Tibial artery (tissue), 4 donors: ENCODE data around the gene SCAMP4.

Source experiments
- DNase-seq, 2 donors: peaks; one replicate each; pipeline ENCODE4 v3.0.0-alpha.2; 2019
- H3K27ac ChIP-seq, 2 donors: fragments of 200-600 bp; sonication (generic) in 1 of 2; 1 replicate in 1 of 2; 2 replicates in 1 of 2; pipeline ENCODE4 v1.5.1; 2018 to 2019; ENCODE audit warnings: mild to moderate bottlenecking in 1 of 2
- H3K27me3 ChIP-seq, 2 donors: fragments of 200-600 bp; sonication (generic) in 1 of 2; one replicate each; pipeline versions ENCODE4 v1.5.1 to v1.6.0; 2016 to 2019
- H3K36me3 ChIP-seq, 3 donors: fragments of 200-600 bp; sonication (generic) in 2 of 3; one replicate each; pipeline ENCODE4 v1.5.1; 2016 to 2019; ENCODE audit warnings: mild to moderate bottlenecking in 2 of 3
- H3K4me1 ChIP-seq, 4 donors: fragments of 200-600 bp; sonication (generic) in 2 of 4; 1 replicate in 3 of 4; 2 replicates in 1 of 4; pipeline ENCODE4 v1.5.1; 2016 to 2019
- H3K4me3 ChIP-seq, 2 donors: fragments of 200-600 bp; sonication (generic) in 1 of 2; 1 replicate in 1 of 2; 2 replicates in 1 of 2; pipeline ENCODE4 v1.5.1; 2018 to 2019; ENCODE audit warnings: mild to moderate bottlenecking in 2 of 2
- H3K9me3 ChIP-seq, 3 donors: fragments of 200-600 bp; sonication (generic) in 1 of 3; one replicate each; pipeline ENCODE4 v1.5.1; 2016 to 2019
- intact Hi-C: fragments of 100-400 bp; cut with DNase I; formaldehyde crosslinking; loops from one replicate; pipeline ENCODE4 v1.15.0; 2023; ENCODE audit warnings: low total_unique reads
- TF ChIP-seq, protein P1 (sequence below), 2 experiments: fragments of 200-600 bp in 1 of 2; fragments of 450-650 bp in 1 of 2; IDR thresholded peaks; one replicate each; pipeline ENCODE4 v1.5.1; 2017 to 2019; ENCODE audit warnings: antibody characterized with exemption in 2 of 2, mild to moderate bottlenecking in 1 of 2, moderate library complexity in 1 of 2

SCAMP4 gene

GRCh38 chr19:1920644-1921043 lies 15.4 kb downstream of the SCAMP4 start:
- TF ChIP-seq, protein P1, sequence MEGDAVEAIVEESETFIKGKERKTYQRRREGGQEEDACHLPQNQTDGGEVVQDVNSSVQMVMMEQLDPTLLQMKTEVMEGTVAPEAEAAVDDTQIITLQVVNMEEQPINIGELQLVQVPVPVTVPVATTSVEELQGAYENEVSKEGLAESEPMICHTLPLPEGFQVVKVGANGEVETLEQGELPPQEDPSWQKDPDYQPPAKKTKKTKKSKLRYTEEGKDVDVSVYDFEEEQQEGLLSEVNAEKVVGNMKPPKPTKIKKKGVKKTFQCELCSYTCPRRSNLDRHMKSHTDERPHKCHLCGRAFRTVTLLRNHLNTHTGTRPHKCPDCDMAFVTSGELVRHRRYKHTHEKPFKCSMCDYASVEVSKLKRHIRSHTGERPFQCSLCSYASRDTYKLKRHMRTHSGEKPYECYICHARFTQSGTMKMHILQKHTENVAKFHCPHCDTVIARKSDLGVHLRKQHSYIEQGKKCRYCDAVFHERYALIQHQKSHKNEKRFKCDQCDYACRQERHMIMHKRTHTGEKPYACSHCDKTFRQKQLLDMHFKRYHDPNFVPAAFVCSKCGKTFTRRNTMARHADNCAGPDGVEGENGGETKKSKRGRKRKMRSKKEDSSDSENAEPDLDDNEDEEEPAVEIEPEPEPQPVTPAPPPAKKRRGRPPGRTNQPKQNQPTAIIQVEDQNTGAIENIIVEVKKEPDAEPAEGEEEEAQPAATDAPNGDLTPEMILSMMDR (IDR thresholded peaks at IDR 0.05), result no peak
- DNase-seq, result no peak
- Histone ChIP-seq H3K27ac (no peak overlapping the region), H3K4me3 (no peak overlapping the region), H3K4me1 (no peaks in the 10 kb centered on the region), H3K9me3 (no peaks in the 10 kb centered on the region), H3K36me3 (peaks cover 49 to 93% (median 66%) of the 10 kb centered on the region in 3 donors), H3K27me3 (no peaks in the 10 kb centered on the region)
- intact Hi-C loops, result no loop called here

DNA sequence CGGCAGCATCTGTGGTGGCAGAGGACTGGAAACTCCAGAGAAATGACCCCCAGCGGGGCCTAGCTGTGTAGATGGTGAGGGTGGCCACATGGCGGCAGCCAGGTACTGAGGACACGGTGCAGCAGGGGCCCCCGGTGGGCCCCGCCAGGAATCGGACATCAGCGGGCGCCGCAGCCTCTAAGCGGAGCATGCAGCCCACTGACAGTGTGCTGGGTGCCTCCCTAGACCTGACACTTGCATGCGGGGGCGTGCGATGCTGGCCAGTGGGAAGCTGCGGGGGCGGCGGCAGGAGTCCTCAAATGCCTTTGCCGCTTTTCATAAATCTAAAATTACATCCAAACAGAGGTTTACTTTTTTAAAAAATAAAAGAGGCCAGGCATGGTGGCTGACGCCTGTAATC lies 16.1 kb downstream of the SCAMP4 start:
- Histone ChIP-seq H3K9me3 (no peaks in the 10 kb centered on the region), H3K27me3 (no peaks in the 10 kb centered on the region), H3K4me3 (no peak overlapping the region), H3K4me1 (no peaks in the 10 kb centered on the region), H3K27ac (no peak overlapping the region), H3K36me3 (peaks cover 49 to 93% (median 66%) of the 10 kb centered on the region in 3 donors)
- no peak for DNase-seq
- intact Hi-C loops, result no loop called here
- TF ChIP-seq, protein P1 (IDR thresholded peaks at IDR 0.05), result no peak

GRCh38 chr19:1921825-1922224 lies 16.6 kb downstream of the SCAMP4 start:
- Histone ChIP-seq H3K27ac (no peak overlapping the region), H3K4me1 (no peaks in the 10 kb centered on the region), H3K27me3 (no peaks in the 10 kb centered on the region), H3K4me3 (no peak overlapping the region), H3K9me3 (no peaks in the 10 kb centered on the region), H3K36me3 (peaks cover 49 to 88% (median 66%) of the 10 kb centered on the region in 3 donors)
- TF ChIP-seq, protein P1 (IDR thresholded peaks at IDR 0.05), result no peak
- DNase-seq, result no peak
- intact Hi-C loops, result no loop called here

- no peak overlapping the region for H3K27ac ChIP-seq
- DNase-seq, result no peak
- TF ChIP-seq, protein P1 (IDR thresholded peaks at IDR 0.05), result no peak
Measured at GRCh38 chr19:1922803-1923202, 17.6 kb downstream of the SCAMP4 start.

DNA sequence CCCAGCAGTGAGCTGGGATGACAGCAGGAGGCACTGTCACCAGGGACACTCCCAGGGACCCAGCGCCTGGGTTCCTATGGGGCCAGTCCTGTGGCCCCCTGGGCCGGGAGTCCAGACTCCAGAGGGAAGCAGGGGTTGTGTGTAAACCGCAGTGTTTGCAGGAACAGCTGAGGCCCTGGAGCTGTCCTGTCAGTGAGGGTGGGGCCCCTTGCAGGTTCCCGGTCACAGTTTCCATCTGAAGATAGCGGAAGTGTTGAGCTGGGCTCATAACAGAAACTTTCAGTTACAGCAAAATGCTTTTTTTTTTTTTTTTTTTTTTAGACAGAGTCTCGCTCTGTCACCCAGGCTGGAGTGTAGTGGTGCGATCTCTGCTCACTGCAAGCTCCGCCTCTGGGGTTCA lies 18.1 kb downstream of the SCAMP4 start:
- peaks cover 46 to 73% (median 55%) of the 10 kb centered on the region in 3 donors for H3K36me3 ChIP-seq

More at GRCh38 chr19:1922803-1923202, 17.6 kb downstream of the SCAMP4 start:
- Histone ChIP-seq H3K4me3 (no peak overlapping the region), H3K36me3 (peaks cover 49 to 78% (median 61%) of the 10 kb centered on the region in 3 donors), H3K9me3 (no peaks in the 10 kb centered on the region), H3K27me3 (no peaks in the 10 kb centered on the region), H3K4me1 (no peaks in the 10 kb centered on the region)
- intact Hi-C loops, result no loop called here

More for the DNA sequence above, 18.1 kb downstream of the SCAMP4 start:
- Histone ChIP-seq H3K9me3 (no peaks in the 10 kb centered on the region), H3K27me3 (no peaks in the 10 kb centered on the region), H3K4me3 (no peak overlapping the region), H3K27ac (no peak overlapping the region), H3K4me1 (no peaks in the 10 kb centered on the region)
- DNase-seq, result no peak
- TF ChIP-seq, protein P1 (IDR thresholded peaks at IDR 0.05), result no peak
- intact Hi-C loops, result no loop called here
